OCI-LY1 (cell line): ENCODE data around the gene PDE6H.

Experiments
- H2AFZ ChIP-seq: fragments of 200-600 bp; sonication (generic), shearing (Covaris generic); 2 replicates; pipeline ENCODE4 v1.6.0; 2014; ENCODE audit warnings: antibody characterized with exemption, mild to moderate bottlenecking, low read length
- H3F3A ChIP-seq: fragments of 200-600 bp; sonication (generic), shearing (Covaris generic); 2 replicates; pipeline ENCODE4 v1.6.0; 2014; ENCODE audit warnings: mild to moderate bottlenecking, antibody characterized with exemption, low read length, moderate library complexity; ENCODE audit not compliant: insufficient read depth
- H3K27ac ChIP-seq: fragments of 200-600 bp; sonication (generic); 2 replicates; pipeline ENCODE4 v1.5.1; 2014; ENCODE audit warnings: low read length, mixed run types, mild to moderate bottlenecking, low read depth; ENCODE audit not compliant: poor library complexity, severe bottlenecking
- H3K27me3 ChIP-seq: fragments of 200-600 bp; sonication (generic); 2 replicates; pipeline ENCODE4 v1.6.0; 2014; ENCODE audit warnings: antibody characterized with exemption, mild to moderate bottlenecking, low read length, moderate library complexity; ENCODE audit not compliant: insufficient read depth
- H3K36me3 ChIP-seq: fragments of 200-600 bp; sonication (generic); 2 replicates; pipeline ENCODE4 v1.6.1; 2014; ENCODE audit warnings: mild to moderate bottlenecking, antibody characterized with exemption, low read length, moderate library complexity, mixed read lengths; ENCODE audit not compliant: insufficient read depth
- H3K4me1 ChIP-seq: fragments of 200-600 bp; sonication (generic); 2 replicates; pipeline ENCODE4 v1.5.1; 2014; ENCODE audit warnings: mild to moderate bottlenecking, low read length, moderate library complexity; ENCODE audit not compliant: insufficient read depth, severe bottlenecking
- H3K4me2 ChIP-seq: fragments of 200-600 bp; sonication (generic), shearing (Covaris generic); 2 replicates; pipeline ENCODE4 v1.6.1; 2014; ENCODE audit warnings: low read length
- H3K4me3 ChIP-seq: fragments of 200-600 bp; sonication (generic); 2 replicates; pipeline ENCODE4 v1.5.1; 2014; ENCODE audit warnings: low read length, low read depth, mild to moderate bottlenecking, mixed read lengths; ENCODE audit not compliant: poor library complexity, severe bottlenecking
- H3K79me2 ChIP-seq: fragments of 200-600 bp; shearing (Covaris generic); 2 replicates; pipeline ENCODE4 v1.6.1; 2016; ENCODE audit warnings: mixed run types, low read length, mixed read lengths; ENCODE audit not compliant: insufficient read depth
- H3K9ac ChIP-seq: fragments of 200-600 bp; sonication (generic), shearing (Covaris generic); 2 replicates; pipeline ENCODE4 v1.6.1; 2014; ENCODE audit warnings: mild to moderate bottlenecking, low read length, mixed read lengths
- H3K9me2 ChIP-seq: fragments of 200-600 bp; sonication (generic), shearing (Covaris generic); 2 replicates; pipeline ENCODE4 v1.6.1; 2014; ENCODE audit warnings: low read depth, mild to moderate bottlenecking, low read length, mixed read lengths
- H3K9me3 ChIP-seq: fragments of 200-600 bp; shearing (Covaris generic); 2 replicates; pipeline ENCODE4 v1.6.1; 2014; ENCODE audit warnings: low read length, mixed read lengths
- H4K20me1 ChIP-seq: fragments of 200-600 bp; sonication (generic), shearing (Covaris generic); 2 replicates; pipeline ENCODE4 v1.6.0; 2016; ENCODE audit warnings: mild to moderate bottlenecking, low read length; ENCODE audit not compliant: insufficient read depth
- CTCF ChIP-seq: fragments of 200-600 bp; sonication (generic), shearing (Covaris generic); IDR thresholded peaks from 2 replicates; pipeline ENCODE4 v1.5.1; 2017; ENCODE audit warnings: mild to moderate bottlenecking, antibody characterized with exemption, low read length, moderate library complexity, mixed read lengths
- EZH2 ChIP-seq: fragments of 200-600 bp; sonication (generic), shearing (Covaris generic); IDR thresholded peaks from 2 replicates; pipeline ENCODE4 v1.8.0; 2017; ENCODE audit warnings: borderline replicate concordance, mixed run types, mild to moderate bottlenecking, antibody characterized with exemption, low read length, moderate library complexity, mixed read lengths

PDE6H gene

GRCh38 chr12:14986449-14986848 lies 13.6 kb downstream of the PDE6H start:
- Histone ChIP-seq H3K4me2 (no peak overlapping the region), H3K9me2 (no peaks in the 10 kb centered on the region), H3K4me3 (no peak overlapping the region), H3K27ac (no peak overlapping the region), H3K36me3 (no peaks in the 10 kb centered on the region), H3K9ac (no peak overlapping the region), H3K9me3 (no peaks in the 10 kb centered on the region), H4K20me1 (no peaks in the 10 kb centered on the region), H2AFZ (no peak overlapping the region), H3K79me2 (no peaks in the 10 kb centered on the region), H3K4me1 (peaks cover 15% of the 10 kb centered on the region), H3F3A (no peaks in the 10 kb centered on the region), H3K27me3 (no peaks in the 10 kb centered on the region)
- peak; percentile 47 for TF ChIP-seq CTCF
- TF ChIP-seq EZH2 = no peak

GRCh38 chr12:14988035-14988434 lies 15.2 kb downstream of the PDE6H start:
- H3K4me2 ChIP-seq = no peak overlapping the region

GRCh38 chr12:14989790-14990189 lies 16.9 kb downstream of the PDE6H start:
- Histone ChIP-seq H3K36me3 (no peaks in the 10 kb centered on the region), H3K9me3 (no peaks in the 10 kb centered on the region), H3K27ac (no peak overlapping the region), H3K27me3 (no peaks in the 10 kb centered on the region), H3K4me3 (no peak overlapping the region), H2AFZ (no peak overlapping the region), H3K4me1 (peaks cover 28% of the 10 kb centered on the region), H4K20me1 (no peaks in the 10 kb centered on the region), H3K9me2 (no peaks in the 10 kb centered on the region), H3K9ac (no peak overlapping the region), H3F3A (no peaks in the 10 kb centered on the region), H3K79me2 (no peaks in the 10 kb centered on the region), H3K4me2 (no peak overlapping the region)
- TF ChIP-seq EZH2 (no peak), CTCF (no peak)

More at GRCh38 chr12:14988035-14988434, 15.2 kb downstream of the PDE6H start:
- no peak for TF ChIP-seq CTCF
- no peak for TF ChIP-seq EZH2
- no peak overlapping the region for H3K4me3 ChIP-seq
- no peak overlapping the region for H2AFZ ChIP-seq
- H3K79me2 ChIP-seq = no peaks in the 10 kb centered on the region
- no peaks in the 10 kb centered on the region for H3K9me3 ChIP-seq
- H3K27me3 ChIP-seq = no peaks in the 10 kb centered on the region
- no peaks in the 10 kb centered on the region for H3K36me3 ChIP-seq
- H4K20me1 ChIP-seq = no peaks in the 10 kb centered on the region
- no peak overlapping the region for H3K9ac ChIP-seq
- no peaks in the 10 kb centered on the region for H3K9me2 ChIP-seq
- H3F3A ChIP-seq = no peaks in the 10 kb centered on the region
- no peak overlapping the region for H3K27ac ChIP-seq
- H3K4me1 ChIP-seq = peaks cover 13% of the 10 kb centered on the region
